ENCODE data around the gene HES7. TPM values are rescaled to one million over a fixed set of nuclear protein-coding genes. Genes with fewer than 3 reads are reported as not detected.

The HES7 gene
- total and polyA plus RNA-seq, 9 of the 15 experiments (the other 6 are each of a cell fraction or from before 2014, with no cell fraction given): 0.03 to 1.7 (median 0.14) TPM; not detected in 1

DNA sequence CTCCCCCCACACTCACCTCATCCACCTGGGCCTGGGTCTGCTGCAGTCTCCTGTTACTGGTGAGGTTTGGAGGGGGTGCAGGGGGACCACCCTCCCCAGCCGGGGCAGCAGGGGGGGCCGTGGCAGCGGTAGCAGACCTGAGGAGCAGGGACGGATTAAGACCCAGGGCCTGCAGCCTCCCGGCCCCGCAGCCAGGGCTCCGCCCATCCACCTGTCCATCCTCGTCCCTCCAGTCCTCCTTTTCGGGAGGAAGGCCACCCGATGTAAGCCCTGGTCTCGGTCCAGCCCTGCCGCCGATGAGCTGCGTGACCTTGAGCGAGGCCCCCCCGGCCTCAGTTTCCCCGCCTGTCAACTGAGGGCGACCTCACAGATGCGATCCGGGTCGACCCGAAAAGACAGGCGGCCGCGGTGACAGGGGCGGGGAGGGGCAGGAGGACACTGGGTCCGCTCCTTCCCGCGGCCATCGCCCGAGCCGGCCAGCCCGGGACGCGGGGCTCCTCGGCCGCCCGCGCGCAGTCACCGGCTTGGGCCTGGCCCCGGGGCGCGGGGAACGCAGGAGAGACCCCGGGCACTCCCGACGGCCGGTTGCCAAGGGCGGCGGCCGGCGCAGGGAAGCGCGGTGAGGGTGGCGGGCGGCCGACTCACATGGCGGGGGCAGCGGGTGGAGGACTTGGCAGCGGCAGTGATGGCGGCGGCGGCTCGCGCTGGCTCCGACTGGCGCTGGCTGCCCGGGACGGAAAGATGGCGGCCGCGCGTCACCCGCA, 38.5 kb upstream of the HES7 start, which contains the start of gene VAMP2 (continued):
- TF ChIP-seq, protein P1, sequence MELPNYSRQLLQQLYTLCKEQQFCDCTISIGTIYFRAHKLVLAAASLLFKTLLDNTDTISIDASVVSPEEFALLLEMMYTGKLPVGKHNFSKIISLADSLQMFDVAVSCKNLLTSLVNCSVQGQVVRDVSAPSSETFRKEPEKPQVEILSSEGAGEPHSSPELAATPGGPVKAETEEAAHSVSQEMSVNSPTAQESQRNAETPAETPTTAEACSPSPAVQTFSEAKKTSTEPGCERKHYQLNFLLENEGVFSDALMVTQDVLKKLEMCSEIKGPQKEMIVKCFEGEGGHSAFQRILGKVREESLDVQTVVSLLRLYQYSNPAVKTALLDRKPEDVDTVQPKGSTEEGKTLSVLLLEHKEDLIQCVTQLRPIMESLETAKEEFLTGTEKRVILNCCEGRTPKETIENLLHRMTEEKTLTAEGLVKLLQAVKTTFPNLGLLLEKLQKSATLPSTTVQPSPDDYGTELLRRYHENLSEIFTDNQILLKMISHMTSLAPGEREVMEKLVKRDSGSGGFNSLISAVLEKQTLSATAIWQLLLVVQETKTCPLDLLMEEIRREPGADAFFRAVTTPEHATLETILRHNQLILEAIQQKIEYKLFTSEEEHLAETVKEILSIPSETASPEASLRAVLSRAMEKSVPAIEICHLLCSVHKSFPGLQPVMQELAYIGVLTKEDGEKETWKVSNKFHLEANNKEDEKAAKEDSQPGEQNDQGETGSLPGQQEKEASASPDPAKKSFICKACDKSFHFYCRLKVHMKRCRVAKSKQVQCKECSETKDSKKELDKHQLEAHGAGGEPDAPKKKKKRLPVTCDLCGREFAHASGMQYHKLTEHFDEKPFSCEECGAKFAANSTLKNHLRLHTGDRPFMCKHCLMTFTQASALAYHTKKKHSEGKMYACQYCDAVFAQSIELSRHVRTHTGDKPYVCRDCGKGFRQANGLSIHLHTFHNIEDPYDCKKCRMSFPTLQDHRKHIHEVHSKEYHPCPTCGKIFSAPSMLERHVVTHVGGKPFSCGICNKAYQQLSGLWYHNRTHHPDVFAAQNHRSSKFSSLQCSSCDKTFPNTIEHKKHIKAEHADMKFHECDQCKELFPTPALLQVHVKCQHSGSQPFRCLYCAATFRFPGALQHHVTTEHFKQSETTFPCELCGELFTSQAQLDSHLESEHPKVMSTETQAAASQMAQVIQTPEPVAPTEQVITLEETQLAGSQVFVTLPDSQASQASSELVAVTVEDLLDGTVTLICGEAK (IDR thresholded peaks at IDR 0.05): peak; percentile 52; the same call in 1 of the 2 replicates
- TF ChIP-seq, protein P1 (CRISPR knock-in tag; IDR thresholded peaks at IDR 0.05): no peak

Measured in K562 (cell line).